GM19238 (cell line): Measurements from ENCODE around the gene ANKRD18B.
"Not testable (repeated sequence)": the region's sequence is repeated elsewhere in the genome, so short reads cannot be mapped to it uniquely, and the experiment has no call there.

Experiments used
- DNase-seq: peaks from one replicate; pipeline ENCODE4 v3.0.0; 2011; ENCODE audit warnings: low spot score; ENCODE audit not compliant: insufficient read length

The ANKRD18B gene

DNA sequence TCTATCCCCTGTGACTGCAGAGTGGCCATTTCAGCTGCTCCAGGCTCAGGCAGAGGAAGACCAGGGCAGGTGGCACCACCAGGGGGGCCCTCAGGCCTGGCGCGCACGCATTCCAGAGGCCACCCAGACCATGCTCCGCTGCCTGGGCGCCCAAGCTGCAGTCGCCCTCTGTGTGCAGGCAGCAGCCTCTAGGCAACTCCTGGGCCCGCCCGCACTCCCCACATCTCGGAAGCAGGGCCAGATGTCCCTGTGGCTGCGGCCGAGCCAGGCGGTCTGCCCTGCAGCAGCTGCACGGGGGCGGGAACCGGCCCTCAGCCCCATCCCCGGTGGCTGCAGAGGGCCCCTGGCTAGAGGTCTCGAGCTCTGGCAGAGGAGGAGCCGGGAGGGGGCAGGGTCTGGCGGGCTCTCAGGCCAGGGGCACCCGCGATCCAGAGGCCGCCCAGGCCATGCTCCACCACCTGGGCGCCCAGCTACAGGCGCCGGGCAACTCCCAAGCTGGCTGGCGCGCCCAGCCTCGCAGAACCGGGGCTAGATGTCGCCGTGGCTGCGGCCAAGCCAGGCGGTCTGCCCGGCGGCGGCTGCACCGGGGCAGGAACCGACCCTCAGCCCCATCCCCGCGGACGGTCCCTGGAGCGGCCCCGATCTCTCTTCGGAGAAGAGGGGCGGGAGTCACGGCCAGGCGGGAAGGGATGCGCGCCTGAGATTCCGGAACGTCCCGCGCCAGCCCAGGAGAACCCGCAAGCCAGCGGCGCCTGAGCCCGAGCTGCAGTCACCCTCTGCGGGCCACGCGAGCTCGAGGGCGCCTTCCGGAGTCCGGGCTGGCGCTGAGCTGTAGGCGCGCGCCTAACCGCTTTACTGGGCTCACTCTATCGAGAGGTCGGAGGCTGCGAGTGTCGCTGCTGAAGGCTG, at the start of gene ANKRD18B:
TSS of gene ANKRD18B (plus strand) at position 855 of the 909 bp plus-strand sequence. CDS start 239 bp downstream, outside the sequence.
- DNase-seq, result not testable (repeated sequence)

DNA sequence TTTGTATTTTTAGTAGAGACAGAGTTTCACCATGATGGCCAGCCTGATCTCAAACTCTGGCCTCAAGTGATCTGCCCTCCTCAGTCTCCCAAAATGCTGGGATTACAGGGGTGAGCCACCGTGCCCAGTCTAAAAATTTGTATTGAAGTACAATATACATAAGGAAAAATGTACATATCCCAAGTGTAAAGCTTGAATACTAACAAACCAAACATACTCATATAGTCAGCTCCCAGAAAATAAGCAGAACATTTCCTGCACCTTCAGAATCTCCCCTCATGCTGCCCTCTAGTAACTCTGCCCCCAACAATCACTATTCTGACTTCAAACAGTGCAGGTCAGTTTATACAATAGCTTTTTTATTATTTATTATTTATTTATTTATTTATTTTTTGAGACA, 48.7 kb upstream of the ANKRD18B start:
- no peak for DNase-seq

DNA sequence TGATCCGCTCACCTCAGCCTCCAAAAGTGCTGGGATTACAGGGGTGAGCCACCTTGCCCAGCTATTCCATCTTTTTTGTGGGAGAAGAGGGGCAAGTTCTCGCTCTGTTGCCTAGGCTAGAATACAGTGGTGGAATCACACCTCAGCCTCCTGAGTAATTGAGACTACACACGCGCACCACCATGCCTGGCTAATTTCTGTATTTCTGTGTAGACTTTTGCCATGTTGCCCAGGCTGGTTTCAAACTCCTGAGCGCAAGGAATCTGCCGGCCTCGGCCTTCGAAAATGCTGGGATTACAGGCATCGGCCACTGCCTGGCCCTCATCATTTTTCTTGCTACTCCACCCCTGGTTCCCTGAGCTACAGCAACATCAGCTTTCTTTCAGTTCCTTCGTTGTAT, 47.5 kb upstream of the ANKRD18B start:
- no peak for DNase-seq

DNA sequence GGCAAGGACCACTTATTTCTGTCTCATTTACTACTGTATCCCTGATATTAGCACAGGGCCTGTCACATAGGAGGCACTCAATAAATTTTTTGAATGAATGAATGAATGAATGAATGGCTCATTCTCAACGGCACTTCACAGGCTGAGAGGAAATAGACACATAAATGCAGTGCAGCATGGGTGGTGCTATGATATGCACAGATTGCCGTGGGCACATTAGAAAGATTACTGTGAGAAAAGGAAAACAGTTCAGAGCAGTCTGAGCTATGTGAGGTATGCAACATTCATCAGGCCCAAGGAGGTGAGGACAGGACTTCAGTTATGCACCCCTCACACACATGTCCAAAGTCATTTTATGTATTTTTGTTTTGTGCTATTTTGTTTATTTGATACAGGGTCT, 43.9 kb upstream of the ANKRD18B start:
- no peak for DNase-seq

DNA sequence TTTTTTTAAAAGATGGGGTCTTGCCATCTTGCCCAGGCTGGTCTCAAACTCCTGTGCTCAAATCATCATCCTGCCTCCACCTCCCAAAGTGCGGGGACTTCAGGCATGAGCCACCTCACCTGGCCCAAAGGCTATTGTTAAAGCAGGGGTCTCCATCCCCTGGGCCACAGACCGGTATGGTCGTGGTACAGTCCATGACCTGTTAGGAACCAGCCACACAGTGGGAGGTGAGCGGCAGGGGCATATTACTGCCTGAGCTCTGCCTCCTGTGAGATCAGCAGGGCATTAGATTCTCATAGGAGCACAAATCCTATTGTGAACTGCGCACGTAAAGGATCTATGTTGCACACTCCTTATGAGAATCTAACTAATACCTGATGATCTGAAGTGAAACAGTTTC, 43.1 kb upstream of the ANKRD18B start:
- no peak for DNase-seq

DNA sequence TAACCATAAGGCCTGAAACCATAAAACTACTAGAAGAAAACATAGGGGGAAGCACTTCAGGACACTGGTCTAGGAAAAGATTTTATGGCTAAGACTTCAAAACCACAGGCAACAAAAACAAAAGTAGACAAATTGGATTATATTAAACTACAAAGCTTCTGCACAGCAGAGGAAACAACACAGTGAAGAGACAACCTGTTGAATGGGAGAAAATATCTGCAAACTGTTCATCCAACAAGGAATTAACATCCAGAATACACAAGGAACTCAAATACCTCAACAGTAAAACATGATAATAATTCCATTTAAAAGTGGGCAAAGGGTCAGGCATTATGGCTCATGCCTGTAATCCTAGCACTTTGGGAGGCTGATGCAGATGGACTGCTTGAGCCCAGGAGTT, 38.7 kb upstream of the ANKRD18B start:
- not testable (repeated sequence) for DNase-seq

DNA sequence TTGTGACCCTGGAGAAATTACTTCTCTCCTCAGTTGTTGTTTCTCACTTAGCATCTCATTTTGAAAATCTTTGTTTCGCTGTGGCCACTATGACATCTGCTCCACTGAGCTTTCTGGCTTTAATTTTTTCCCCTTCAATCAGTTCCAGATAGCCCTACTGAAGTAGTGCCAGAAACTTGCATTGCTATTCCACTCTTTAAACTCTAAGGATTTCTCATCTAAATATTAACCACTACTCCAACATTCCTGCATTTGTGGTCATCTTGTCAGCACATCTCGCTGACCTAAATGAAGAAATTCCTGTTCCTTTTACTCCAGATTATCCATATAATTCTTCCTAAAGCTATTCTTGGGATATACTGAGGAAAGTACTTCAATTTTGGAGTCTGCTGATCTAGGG, 35.0 kb upstream of the ANKRD18B start:
- DNase-seq, result no peak

DNA sequence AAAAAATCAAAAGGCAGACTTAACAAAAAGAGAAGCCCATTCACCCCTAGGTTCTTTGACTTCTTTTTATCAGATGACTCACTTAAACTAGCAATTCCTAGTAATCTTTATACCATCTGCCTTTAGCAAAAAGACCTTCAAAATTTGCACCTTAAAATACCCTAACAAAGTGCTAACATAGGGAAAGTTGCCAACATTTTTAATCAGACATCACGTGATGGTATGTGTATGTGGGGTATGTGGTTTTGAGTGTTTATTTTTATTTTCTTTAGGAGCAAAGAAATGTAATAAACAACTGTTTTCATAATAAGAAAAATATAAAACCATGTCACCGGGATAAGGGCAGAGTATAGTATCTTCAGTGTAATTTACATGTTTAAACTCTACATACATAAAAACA, 30.2 kb upstream of the ANKRD18B start:
- not testable (repeated sequence) for DNase-seq

DNA sequence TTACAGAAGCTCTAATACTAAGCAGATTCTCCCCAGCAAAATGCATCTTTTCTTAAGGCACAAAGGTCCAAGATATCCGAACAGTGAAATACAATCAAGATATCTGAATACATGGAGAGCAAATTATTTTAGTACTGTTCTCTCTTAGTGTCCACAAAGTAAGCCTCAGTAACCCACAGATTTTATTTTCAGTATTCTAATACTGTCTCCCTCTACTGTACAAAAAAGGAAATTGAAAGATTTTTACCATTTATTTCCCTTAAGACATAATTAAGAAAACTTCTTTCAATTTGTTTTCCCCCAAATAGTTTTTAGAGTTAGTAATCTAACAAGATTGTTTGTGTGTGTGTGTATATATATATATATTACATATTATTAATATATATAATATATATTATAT, 25.7 kb upstream of the ANKRD18B start:
- no peak for DNase-seq

DNA sequence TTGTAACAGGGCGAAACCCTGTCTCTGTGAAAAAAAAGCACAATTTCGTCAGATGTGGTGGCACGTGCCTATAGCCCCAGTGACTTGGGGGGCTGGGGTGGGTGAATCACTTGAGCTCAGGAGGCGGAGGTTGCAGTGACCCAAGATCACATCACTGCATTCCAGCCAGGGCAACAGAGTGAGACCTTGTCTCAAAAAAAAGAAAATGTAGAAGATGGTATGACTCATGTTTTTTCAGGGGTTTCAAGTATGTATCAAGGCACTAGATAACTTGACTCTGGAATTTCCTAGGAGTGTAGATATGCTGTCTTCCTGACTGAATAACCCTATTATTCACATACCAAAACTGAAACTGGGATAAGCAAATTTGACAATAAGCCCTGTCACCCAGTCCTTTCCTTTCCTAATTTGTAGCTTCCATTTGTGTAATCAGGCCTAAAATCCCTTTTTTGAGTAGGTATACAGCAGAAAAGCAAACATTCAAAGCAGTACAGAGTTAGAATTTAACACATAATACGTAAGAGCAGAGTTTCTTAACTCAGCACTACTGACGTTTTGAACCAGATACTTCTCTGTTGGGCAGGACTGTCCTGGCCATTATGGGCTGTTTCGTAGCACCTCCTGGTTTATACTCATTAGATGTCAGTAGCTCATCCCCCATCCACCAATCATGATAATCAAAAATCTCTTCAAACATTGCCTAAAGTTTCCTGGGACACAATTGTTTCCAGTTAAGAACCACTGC, 17.3 kb upstream of the ANKRD18B start:
- DNase-seq, result no peak

DNA sequence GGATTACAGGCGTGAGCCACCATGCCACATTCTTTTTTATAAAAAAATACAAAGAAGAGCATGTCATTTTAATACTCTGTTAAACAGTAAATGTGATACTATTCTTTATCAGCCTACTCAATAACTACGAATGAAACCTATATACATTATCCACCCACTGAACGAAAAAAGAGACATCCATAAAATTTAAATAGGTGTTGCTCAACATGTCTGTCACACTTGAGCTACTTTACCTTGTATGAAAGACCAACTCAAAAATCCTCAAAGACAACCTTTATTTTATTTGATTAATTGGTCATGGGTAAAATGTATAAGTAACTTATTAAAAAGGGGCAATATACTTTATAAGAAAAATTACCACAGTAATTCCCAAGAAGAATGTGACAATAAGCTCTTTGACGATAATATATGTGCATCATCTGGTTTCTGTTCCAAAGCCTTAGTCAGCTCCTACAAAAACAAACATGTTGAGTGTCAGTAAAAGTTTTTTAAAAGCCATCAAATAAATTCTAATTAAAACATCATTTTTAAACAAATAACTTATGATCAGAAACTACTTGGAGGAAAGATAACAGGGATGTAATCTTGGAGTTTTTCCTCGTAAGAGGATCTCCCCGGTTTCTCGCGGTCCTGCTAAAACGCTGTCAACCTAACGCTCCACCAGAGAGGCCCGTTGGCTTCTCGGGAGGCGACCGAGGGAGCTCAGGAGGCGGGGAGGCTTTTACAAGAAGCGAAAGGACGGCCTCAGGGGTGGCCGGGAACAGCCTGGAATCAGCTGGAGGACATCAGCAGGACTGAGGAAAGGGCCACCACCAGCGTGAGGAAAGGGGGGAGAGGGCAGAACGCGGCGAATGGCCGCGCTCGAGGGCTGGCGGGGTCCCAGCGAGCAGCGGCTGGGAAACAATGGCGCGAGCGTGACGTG, 13.5 kb upstream of the ANKRD18B start:
- DNase-seq, result no peak

DNA sequence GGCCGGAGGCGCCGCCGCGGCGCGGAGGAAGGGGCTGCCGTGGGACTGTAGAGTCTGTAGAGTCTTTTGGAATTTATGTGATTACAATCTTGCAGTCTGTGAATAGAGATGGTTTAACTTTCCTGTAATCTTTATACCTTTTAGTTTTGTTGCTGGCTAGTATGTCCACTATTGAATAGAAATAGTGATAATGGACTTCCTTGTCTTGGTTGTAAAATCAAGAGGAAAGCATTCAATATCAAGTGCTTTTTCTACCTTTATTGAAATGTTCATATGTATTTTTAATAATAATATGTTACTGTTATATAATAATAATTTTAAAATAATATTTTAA, 12.9 kb upstream of the ANKRD18B start:
- DNase-seq, result not testable (repeated sequence)

DNA sequence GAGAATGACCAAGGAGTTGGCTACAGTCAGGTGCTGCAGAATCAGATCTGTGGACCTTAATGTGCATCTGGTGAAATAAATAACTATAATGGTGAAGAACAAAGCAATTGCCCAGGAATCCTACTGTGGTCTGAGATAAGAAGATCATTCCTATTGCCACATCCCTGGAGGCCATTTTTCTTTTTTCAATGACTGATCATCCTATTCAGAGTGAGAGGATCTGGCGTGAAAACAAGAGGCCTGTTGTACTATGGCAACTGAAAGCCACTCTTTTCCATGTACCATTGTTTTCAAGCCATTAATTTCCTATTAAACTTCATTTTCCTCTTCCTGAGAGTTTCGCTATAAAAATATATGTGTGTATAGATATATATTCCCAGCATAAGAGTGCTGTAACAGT, 11.5 kb upstream of the ANKRD18B start:
- DNase-seq, result not testable (repeated sequence)

DNA sequence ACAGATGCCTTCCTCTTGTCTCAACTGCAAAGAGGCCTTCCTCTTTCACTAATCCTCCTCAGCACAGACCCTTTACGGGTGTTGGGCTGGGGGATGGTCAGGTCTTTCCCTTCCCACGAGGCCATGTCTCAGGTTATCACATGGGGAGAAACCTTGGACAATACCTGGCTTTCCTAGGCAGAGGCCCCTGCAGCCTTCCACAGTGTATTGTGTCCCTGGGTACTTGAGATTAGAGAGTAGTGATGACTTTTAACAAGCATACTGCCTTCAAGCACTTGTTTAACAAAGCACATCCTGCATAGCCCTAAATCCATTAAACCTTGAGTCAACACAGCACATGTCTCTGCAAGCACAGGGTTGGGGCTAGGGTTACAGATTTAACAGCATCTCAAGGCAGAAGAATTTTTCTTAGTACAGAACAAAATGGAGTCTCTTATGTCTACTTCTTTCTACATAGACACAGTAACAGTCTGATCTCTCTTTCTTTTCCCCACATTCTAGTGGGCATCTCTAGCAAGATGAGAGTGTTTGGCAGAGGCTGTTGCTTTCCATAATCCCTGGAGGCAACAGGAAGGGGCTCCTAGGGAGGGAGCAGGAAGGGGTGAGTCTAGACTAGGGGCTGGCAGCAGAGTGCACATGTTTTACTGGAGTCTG, 8.6 kb upstream of the ANKRD18B start:
- DNase-seq, result not testable (repeated sequence)

DNA sequence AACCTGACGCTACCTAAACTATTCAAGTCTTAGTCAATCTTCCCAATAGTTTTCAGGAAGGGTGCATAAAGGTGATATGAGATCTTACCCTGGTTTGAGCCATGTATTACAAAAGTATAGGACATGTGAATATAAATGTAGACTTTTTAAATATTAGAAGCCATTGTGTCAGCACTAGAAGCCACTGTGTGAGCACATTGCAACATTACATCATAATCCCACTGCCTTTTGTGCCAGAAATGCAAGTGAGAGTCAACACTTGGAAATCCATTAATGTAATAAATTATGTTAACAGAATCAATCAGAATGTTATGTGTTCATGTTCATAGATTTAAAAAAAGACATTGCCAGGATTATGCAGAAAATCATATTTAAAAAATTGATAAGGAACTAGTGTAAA, 7.7 kb upstream of the ANKRD18B start:
- DNase-seq, result not testable (repeated sequence)

DNA sequence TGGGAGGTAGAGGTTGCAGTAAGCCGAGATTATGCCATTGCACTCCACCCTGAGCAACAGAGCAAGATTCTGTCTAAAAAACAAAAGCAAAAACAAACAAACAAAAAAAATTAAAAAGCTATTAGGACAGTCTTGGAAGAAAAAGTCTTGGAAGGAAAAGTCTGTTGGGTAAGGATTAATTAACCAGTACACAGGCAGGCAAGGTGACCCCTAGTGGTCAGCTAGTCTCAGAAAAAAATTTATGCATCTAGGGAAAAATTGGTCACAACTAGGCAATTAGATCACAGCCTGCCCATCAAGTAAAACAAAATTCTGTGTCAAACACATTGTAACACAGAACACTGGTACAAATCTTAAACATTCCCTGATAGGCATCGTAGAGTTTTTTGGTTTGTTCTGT, 6.7 kb upstream of the ANKRD18B start:
- no peak for DNase-seq

DNA sequence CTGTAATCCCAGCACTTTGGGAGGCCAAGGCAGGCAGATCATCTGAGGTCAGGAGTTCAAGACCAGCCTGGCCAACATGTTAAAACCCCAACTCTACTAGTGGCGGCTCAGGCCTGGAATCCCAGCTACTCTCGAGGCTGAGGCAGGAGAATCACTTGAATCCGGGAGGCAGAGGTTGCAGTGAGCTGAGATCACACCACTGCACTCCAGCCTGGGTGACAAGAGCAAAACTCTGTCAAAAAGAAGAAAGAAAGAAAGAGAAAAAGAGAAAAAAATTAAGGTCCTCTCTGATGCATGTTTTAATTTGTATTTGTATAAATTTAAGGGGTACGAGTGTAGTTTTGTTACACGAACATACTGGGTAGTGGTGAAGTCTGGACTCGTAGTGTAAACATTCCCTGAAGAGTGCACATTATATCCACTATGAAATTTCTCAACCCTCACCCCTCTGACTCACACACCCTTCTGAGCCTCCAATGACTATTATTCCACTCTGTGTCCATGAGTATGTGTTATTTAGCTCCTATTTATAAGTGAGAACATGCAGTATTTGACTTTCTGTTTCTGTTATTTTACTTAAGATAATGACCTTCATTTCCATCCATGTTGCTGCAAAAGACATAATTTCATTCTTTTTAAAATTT, 6.0 kb upstream of the ANKRD18B start:
- DNase-seq, result not testable (repeated sequence)

DNA sequence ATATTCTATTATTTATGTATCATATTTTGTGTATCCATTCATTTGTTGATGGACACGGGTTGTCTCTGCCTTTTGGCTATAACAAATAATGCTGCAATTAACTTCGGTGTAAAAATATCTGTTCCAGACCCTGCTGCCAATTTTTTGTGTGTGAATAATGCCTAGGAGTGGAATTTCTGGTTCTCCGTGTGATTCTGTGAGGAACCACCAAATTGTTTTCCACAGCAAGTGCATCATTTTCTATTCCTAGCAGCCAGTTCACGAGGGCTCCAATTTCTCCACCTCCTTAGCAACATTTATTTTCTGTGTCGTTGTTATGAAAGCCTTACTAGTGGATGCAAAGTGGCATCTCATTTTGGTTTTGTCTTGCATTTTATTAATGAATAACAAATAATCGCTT, 2.2 kb upstream of the ANKRD18B start:
- DNase-seq, result not testable (repeated sequence)

DNA sequence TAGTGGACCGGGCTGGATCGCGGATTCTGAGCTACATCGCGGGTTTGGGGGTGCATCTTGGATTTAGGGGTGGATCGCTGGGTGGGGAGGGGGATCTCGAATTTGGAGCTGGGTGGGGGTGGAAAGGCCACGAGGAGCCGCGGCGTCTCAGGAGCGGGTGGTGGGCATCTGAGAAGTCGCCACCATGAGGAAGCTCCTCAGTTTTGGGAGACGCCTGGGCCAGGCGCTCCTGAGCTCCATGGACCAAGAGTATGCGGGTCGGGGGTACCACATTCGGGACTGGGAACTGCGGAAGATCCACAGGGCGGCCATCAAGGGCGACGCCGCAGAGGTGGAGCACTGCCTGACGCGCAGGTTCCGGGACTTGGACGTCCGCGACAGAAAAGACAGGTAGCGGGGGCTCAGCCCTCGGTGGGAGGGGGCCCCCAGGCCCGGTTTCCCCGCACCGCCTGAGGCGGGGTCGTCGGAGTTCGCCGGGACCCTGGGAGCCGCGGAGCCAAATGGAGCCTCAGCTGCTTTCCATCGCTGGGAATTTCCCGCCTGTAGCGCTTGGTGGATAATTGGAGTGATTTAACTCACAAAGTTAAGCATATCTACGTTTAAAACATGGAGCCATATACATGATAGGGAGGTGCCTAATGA, 376 bp downstream of the ANKRD18B start:
- DNase-seq, result no peak

DNA sequence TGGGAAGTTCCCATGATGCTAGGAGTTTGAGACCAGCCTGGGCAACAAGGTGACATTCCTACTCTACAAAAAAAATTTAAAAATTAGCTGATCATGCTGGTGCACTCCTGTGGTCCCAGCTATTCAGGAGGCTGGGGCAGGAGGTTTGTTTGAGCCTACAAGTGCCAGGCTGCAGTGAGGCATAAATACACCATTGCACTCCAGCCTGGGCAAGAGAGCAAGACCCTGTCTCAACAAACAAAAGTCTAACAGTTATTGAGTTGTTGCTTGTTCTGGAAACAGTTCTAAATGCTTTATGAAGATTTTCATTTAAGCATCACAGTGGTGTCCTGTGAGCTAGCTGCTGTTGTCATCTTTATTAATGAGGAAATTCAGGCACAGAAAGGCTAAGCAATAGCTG, 4.0 kb downstream of the ANKRD18B start:
- not testable (repeated sequence) for DNase-seq
